ENCODE data around the gene TMEM245.

Gene TMEM245

DNA sequence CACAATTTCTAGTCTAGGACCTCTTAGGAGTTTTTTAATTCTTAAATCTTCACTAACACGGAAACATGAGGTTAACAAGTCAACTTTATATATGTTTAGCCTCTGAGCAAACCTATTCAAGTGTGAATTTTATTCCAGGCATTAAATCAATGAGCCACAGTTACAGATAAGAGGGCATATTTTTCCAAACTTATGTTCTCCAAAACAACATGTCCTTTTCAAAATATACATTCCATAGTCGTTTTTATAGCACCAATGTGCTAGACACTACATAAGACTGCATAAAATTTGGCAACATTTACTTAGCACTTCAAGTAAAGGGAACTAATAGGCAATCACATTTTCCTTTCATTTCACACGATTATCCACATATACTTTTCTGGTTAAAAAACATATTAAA is 6.5 kb downstream of the TMEM245 start:
- no peaks in the 10 kb centered on the region for H3F3A ChIP-seq (ENCODE audit: insufficient read depth, low read length)
- no peaks in the 10 kb centered on the region for H3K9me2 ChIP-seq (ENCODE audit: low read depth, low read length)
- H3K79me2 ChIP-seq (ENCODE audit: insufficient read depth, low read length) = peaks cover 99% of the 10 kb centered on the region
- peaks cover 95% of the 10 kb centered on the region for H3K4me1 ChIP-seq (ENCODE audit: insufficient read depth, low read length, severe bottlenecking)
- H3K9ac ChIP-seq (ENCODE audit: low read length) = no peak overlapping the region
- no peaks in the 10 kb centered on the region for H3K9me3 ChIP-seq (ENCODE audit: low read length)
- peaks cover 10% of the 10 kb centered on the region for H3K36me3 ChIP-seq (ENCODE audit: insufficient read depth, low read length)
- TF ChIP-seq, protein P1, sequence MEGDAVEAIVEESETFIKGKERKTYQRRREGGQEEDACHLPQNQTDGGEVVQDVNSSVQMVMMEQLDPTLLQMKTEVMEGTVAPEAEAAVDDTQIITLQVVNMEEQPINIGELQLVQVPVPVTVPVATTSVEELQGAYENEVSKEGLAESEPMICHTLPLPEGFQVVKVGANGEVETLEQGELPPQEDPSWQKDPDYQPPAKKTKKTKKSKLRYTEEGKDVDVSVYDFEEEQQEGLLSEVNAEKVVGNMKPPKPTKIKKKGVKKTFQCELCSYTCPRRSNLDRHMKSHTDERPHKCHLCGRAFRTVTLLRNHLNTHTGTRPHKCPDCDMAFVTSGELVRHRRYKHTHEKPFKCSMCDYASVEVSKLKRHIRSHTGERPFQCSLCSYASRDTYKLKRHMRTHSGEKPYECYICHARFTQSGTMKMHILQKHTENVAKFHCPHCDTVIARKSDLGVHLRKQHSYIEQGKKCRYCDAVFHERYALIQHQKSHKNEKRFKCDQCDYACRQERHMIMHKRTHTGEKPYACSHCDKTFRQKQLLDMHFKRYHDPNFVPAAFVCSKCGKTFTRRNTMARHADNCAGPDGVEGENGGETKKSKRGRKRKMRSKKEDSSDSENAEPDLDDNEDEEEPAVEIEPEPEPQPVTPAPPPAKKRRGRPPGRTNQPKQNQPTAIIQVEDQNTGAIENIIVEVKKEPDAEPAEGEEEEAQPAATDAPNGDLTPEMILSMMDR (IDR thresholded peaks at IDR 0.05; ENCODE audit: low read length) = no peak
- TF ChIP-seq EZH2 (IDR thresholded peaks at IDR 0.05; ENCODE audit: borderline replicate concordance, low read length) = no peak
- H3K4me3 ChIP-seq (ENCODE audit: low read depth, low read length, poor library complexity, severe bottlenecking) = no peak overlapping the region
- H4K20me1 ChIP-seq (ENCODE audit: insufficient read depth, low read length) = no peaks in the 10 kb centered on the region
- H3K27ac ChIP-seq (ENCODE audit: low read depth, low read length, poor library complexity, severe bottlenecking) = no peak overlapping the region
- H3K27me3 ChIP-seq (ENCODE audit: insufficient read depth, low read length) = no peaks in the 10 kb centered on the region
- H3K4me2 ChIP-seq (ENCODE audit: low read length) = peak overlapping the region; percentile 52; the same call in 1 of the 2 replicates
- H2AFZ ChIP-seq (ENCODE audit: low read length) = no peak overlapping the region

DNA sequence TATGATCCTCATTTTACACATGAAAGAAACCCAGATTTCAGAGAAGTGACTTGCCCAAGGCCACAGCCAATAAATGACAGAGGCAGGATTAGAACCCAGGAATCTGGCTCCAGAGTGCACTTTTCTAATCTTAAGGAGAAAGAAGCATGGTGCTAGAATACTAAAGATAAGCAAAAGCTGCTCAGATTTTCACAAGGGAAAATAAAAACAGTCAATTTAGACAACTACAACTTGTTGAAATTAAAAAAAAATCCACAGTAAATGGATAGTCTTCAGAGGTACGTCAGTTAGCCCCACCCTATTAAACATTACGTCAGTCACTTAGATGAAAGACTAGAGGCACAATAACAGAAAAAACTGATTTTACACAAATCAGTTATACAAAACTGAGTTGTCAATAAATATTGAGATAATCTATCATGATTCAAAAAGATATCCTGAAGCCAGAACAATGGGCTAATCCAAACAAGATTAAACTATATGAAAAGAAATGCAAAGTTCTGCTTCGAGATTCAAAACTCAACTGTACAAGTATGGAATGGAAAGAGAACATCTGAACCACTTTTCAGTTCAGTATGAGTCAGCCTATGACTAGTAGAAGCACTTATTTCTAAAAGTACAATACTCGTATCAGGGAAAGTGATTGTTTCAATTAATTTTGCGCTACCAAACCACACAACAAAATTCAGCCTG is 9.3 kb downstream of the TMEM245 start:
- H3K9ac ChIP-seq (ENCODE audit: low read length) = no peak overlapping the region
- TF ChIP-seq EZH2 (IDR thresholded peaks at IDR 0.05; ENCODE audit: borderline replicate concordance, low read length) = no peak
- TF ChIP-seq, protein P1 (IDR thresholded peaks at IDR 0.05; ENCODE audit: low read length) = no peak
- H3K9me2 ChIP-seq (ENCODE audit: low read depth, low read length) = no peaks in the 10 kb centered on the region
- H4K20me1 ChIP-seq (ENCODE audit: insufficient read depth, low read length) = no peaks in the 10 kb centered on the region
- peaks cover 92% of the 10 kb centered on the region for H3K79me2 ChIP-seq (ENCODE audit: insufficient read depth, low read length)
- H3K27ac ChIP-seq (ENCODE audit: low read depth, low read length, poor library complexity, severe bottlenecking) = peak overlapping the region; percentile 20
- peak overlapping the region; percentile 8; the same call in 1 of the 2 replicates for H3K4me2 ChIP-seq (ENCODE audit: low read length)
- H2AFZ ChIP-seq (ENCODE audit: low read length) = no peak overlapping the region
- H3K27me3 ChIP-seq (ENCODE audit: insufficient read depth, low read length) = no peaks in the 10 kb centered on the region
- H3F3A ChIP-seq (ENCODE audit: insufficient read depth, low read length) = no peaks in the 10 kb centered on the region
- H3K4me3 ChIP-seq (ENCODE audit: low read depth, low read length, poor library complexity, severe bottlenecking) = no peak overlapping the region
- peaks cover 81% of the 10 kb centered on the region for H3K4me1 ChIP-seq (ENCODE audit: insufficient read depth, low read length, severe bottlenecking)
- H3K9me3 ChIP-seq (ENCODE audit: low read length) = no peaks in the 10 kb centered on the region
- H3K36me3 ChIP-seq (ENCODE audit: insufficient read depth, low read length) = peaks cover 13% of the 10 kb centered on the region

DNA sequence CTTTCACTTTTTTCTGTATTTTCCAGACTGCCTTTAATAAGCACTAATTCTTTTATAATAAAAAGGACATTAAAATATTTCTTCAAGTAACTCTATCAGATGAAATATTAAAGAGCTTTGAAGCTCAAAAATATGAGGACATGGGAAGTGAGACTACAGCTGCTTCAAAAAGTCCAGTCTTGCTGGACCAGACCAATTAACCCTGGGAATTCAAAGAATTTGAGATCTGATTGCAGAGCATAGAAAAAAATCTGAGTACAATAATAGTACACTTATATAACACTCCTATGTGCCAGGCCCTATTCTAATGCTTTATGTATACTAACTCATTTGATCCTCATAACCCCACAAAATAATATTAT is 9.8 kb downstream of the TMEM245 start:
- Histone ChIP-seq H3K9ac (ENCODE audit: low read length) (no peak overlapping the region), H3K36me3 (ENCODE audit: insufficient read depth, low read length) (peaks cover 18% of the 10 kb centered on the region), H4K20me1 (ENCODE audit: insufficient read depth, low read length) (no peaks in the 10 kb centered on the region), H3K9me3 (ENCODE audit: low read length) (peaks cover 3% of the 10 kb centered on the region; the same call in 1 of the 2 replicates), H2AFZ (ENCODE audit: low read length) (no peak overlapping the region), H3K27ac (ENCODE audit: low read depth, low read length, poor library complexity, severe bottlenecking) (peak overlapping the region; percentile 20), H3F3A (ENCODE audit: insufficient read depth, low read length) (no peaks in the 10 kb centered on the region), H3K4me2 (ENCODE audit: low read length) (peak overlapping the region; percentile 8; the same call in 1 of the 2 replicates), H3K4me3 (ENCODE audit: low read depth, low read length, poor library complexity, severe bottlenecking) (no peak overlapping the region), H3K79me2 (ENCODE audit: insufficient read depth, low read length) (peaks cover 92% of the 10 kb centered on the region), H3K4me1 (ENCODE audit: insufficient read depth, low read length, severe bottlenecking) (peaks cover 77% of the 10 kb centered on the region), H3K9me2 (ENCODE audit: low read depth, low read length) (no peaks in the 10 kb centered on the region), H3K27me3 (ENCODE audit: insufficient read depth, low read length) (no peaks in the 10 kb centered on the region)
- TF ChIP-seq EZH2 (IDR thresholded peaks at IDR 0.05; ENCODE audit: borderline replicate concordance, low read length) = no peak
- TF ChIP-seq, protein P1 (IDR thresholded peaks at IDR 0.05; ENCODE audit: low read length) = no peak

Data from OCI-LY1 (cell line).